Measurements from ENCODE around the gene DNAJC15. TPM values are rescaled to one million over a fixed set of nuclear protein-coding genes. Genes with fewer than 3 reads are reported as not detected.

DNAJC15 gene
- total RNA-seq, 1 donor from 2014 or later = 27.4 TPM

- Mint-ChIP-seq H3K4me3 (ENCODE audit: low read depth) (no peak overlapping the region), H3K4me1 (ENCODE audit: low read depth) (no peaks in the 10 kb centered on the region), H3K36me3 (ENCODE audit: insufficient read depth) (no peaks in the 10 kb centered on the region), H3K27ac (no peak overlapping the region), H3K9me3 (ENCODE audit: low read depth) (no peaks in the 10 kb centered on the region), H3K27me3 (no peaks in the 10 kb centered on the region)
- TF ChIP-seq, protein P1, sequence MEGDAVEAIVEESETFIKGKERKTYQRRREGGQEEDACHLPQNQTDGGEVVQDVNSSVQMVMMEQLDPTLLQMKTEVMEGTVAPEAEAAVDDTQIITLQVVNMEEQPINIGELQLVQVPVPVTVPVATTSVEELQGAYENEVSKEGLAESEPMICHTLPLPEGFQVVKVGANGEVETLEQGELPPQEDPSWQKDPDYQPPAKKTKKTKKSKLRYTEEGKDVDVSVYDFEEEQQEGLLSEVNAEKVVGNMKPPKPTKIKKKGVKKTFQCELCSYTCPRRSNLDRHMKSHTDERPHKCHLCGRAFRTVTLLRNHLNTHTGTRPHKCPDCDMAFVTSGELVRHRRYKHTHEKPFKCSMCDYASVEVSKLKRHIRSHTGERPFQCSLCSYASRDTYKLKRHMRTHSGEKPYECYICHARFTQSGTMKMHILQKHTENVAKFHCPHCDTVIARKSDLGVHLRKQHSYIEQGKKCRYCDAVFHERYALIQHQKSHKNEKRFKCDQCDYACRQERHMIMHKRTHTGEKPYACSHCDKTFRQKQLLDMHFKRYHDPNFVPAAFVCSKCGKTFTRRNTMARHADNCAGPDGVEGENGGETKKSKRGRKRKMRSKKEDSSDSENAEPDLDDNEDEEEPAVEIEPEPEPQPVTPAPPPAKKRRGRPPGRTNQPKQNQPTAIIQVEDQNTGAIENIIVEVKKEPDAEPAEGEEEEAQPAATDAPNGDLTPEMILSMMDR (IDR thresholded peaks at IDR 0.05; ENCODE audit: unreplicated experiment) = no peak
- no peak for DNase-seq (ENCODE audit: low spot score, unreplicated experiment)
These were observed 135.1 kb downstream of the DNAJC15 start for GRCh38 chr13:43158516-43158915.

DNA sequence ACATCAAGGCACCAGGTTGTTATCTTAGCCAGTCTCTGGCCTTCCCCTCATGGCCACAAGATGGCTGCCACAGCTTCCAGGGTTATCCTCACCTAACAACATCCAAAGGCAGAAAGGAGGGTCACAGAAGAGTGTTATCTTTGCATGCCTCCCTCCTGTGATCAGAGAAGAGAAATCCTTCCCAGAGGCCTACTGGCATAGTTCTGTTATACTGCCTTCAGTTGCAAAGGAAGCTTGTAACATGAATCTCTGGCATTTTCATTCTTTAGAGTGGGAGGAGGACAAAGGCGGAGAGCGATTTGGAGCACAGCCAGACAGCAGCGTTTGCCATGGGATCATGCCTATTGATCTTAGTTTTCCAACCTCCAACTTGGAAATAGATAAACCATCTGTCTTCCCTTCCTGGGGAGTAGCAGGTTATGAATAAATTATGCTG lies 135.7 kb downstream of the DNAJC15 start:
- TF ChIP-seq, protein P1 (IDR thresholded peaks at IDR 0.05; ENCODE audit: unreplicated experiment) = no peak
- Mint-ChIP-seq H3K27me3 (no peaks in the 10 kb centered on the region), H3K9me3 (ENCODE audit: low read depth) (no peaks in the 10 kb centered on the region), H3K27ac (no peak overlapping the region), H3K36me3 (ENCODE audit: insufficient read depth) (no peaks in the 10 kb centered on the region), H3K4me1 (ENCODE audit: low read depth) (no peaks in the 10 kb centered on the region), H3K4me3 (ENCODE audit: low read depth) (no peak overlapping the region)
- no peak for DNase-seq (ENCODE audit: low spot score, unreplicated experiment)

Other genes starting within 250 kb of the DNAJC15 start
- gene FAM216B, start 242.0 kb upstream of the DNAJC15 start, total RNA-seq = not detected in 2 replicates
- 6.0 and 7.4 TPM in 2 replicates for gene EPSTI1, start 31.3 kb upstream of the DNAJC15 start, total RNA-seq